HFFc6 (cell line): Measurements from ENCODE around the gene PCED1A. TPM values are rescaled to one million over a fixed set of nuclear protein-coding genes. Genes with fewer than 3 reads are reported as not detected.

Experiments
- DNase-seq: peaks from one replicate; pipeline ENCODE4 v3.0.0-alpha.2; 2018
- H3K27ac Mint-ChIP-seq: 2 replicates; pipeline ENCODE4 v1.8.0; 2020; ENCODE audit warnings: mild to moderate bottlenecking, mixed read lengths
- H3K27me3 Mint-ChIP-seq: 2 replicates; pipeline ENCODE4 v1.8.0; 2021; ENCODE audit warnings: mild to moderate bottlenecking, moderate library complexity, mixed read lengths; ENCODE audit not compliant: insufficient read depth
- H3K36me3 Mint-ChIP-seq: 2 replicates; pipeline ENCODE4 v1.8.0; 2021; ENCODE audit warnings: low read depth, mixed read lengths
- H3K4me1 Mint-ChIP-seq: 2 replicates; pipeline ENCODE4 v1.8.0; 2020; ENCODE audit warnings: low read depth, mixed read lengths
- H3K4me3 Mint-ChIP-seq: 2 replicates; pipeline ENCODE4 v1.8.0; 2020; ENCODE audit warnings: mild to moderate bottlenecking, moderate library complexity, mixed read lengths
- H3K9me3 Mint-ChIP-seq: 2 replicates; pipeline ENCODE4 v1.8.0; 2020; ENCODE audit warnings: mild to moderate bottlenecking, mixed read lengths
- total RNA-seq, 6 experiments: library from RNA; stranded (reverse); fragmentation: NEBNext Ultra II Directional; extraction: Animal tissue kit (Norgen Biotek cat#: 25700); gene quantifications; 2 replicates in 1 of 6; 3 replicates in 5 of 6; pipeline ENCODE4 v1.2.3, GENCODE V29; 2021
- TF ChIP-seq, protein P1 (sequence below): fragments of 200-600 bp; sonication (generic); IDR thresholded peaks from 2 replicates; pipeline ENCODE4 v1.5.0; 2021; ENCODE audit warnings: antibody characterized with exemption, mild to moderate bottlenecking

Gene PCED1A
- total RNA-seq, 6 experiments from 2014 or later, result 22.0 to 24.8 (median 23.8) TPM

GRCh38 chr20:2871661-2872458 lies 31.4 kb upstream of the PCED1A start:
- peaks cover 71% of the 10 kb centered on the region for H3K4me1 Mint-ChIP-seq
- peak overlapping the region; percentile 92 for H3K4me3 Mint-ChIP-seq
- no peak for DNase-seq
- no peaks in the 10 kb centered on the region; the same call in 1 of the 2 replicates for H3K27me3 Mint-ChIP-seq
- no peaks in the 10 kb centered on the region for H3K9me3 Mint-ChIP-seq
- 0 out of 2 replicates have a peak, but pooled peaks cover 3% of the 10 kb centered on the region for H3K36me3 Mint-ChIP-seq
- no peak overlapping the region for H3K27ac Mint-ChIP-seq
- TF ChIP-seq, protein P1, sequence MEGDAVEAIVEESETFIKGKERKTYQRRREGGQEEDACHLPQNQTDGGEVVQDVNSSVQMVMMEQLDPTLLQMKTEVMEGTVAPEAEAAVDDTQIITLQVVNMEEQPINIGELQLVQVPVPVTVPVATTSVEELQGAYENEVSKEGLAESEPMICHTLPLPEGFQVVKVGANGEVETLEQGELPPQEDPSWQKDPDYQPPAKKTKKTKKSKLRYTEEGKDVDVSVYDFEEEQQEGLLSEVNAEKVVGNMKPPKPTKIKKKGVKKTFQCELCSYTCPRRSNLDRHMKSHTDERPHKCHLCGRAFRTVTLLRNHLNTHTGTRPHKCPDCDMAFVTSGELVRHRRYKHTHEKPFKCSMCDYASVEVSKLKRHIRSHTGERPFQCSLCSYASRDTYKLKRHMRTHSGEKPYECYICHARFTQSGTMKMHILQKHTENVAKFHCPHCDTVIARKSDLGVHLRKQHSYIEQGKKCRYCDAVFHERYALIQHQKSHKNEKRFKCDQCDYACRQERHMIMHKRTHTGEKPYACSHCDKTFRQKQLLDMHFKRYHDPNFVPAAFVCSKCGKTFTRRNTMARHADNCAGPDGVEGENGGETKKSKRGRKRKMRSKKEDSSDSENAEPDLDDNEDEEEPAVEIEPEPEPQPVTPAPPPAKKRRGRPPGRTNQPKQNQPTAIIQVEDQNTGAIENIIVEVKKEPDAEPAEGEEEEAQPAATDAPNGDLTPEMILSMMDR, result no peak

GRCh38 chr20:2871111-2871465 lies 30.6 kb upstream of the PCED1A start:
- peak overlapping the region; percentile 78 for H3K27ac Mint-ChIP-seq
- no peaks in the 10 kb centered on the region for H3K36me3 Mint-ChIP-seq
- no peak for DNase-seq
- TF ChIP-seq, protein P1, result no peak
- H3K4me3 Mint-ChIP-seq, result peak overlapping the region; percentile 33; the same call in 1 of the 2 replicates
- no peaks in the 10 kb centered on the region; the same call in 1 of the 2 replicates for H3K27me3 Mint-ChIP-seq
- no peaks in the 10 kb centered on the region for H3K9me3 Mint-ChIP-seq
- H3K4me1 Mint-ChIP-seq, result peaks cover 64% of the 10 kb centered on the region

DNA sequence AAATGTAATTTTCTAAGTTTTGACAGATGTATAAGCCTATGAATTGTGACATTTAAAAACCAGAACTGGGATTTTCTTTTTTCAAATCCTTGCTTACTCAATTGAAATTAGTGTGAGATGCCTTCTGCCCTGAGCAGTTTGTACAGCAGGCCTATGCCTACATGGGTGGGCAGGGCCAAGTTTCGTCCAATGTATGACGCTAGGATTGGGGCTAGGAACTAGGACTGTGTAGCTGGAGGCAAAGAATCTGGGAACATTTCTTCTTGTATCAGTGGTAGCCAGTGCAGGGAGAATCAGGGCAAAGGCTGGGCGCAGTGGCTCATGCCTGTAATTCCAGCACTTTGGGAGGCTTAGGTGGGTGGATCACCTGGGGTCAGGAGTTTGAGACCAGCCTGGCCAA lies 28.9 kb upstream of the PCED1A start:
- DNase-seq, result no peak
- H3K4me3 Mint-ChIP-seq, result no peak overlapping the region

DNA sequence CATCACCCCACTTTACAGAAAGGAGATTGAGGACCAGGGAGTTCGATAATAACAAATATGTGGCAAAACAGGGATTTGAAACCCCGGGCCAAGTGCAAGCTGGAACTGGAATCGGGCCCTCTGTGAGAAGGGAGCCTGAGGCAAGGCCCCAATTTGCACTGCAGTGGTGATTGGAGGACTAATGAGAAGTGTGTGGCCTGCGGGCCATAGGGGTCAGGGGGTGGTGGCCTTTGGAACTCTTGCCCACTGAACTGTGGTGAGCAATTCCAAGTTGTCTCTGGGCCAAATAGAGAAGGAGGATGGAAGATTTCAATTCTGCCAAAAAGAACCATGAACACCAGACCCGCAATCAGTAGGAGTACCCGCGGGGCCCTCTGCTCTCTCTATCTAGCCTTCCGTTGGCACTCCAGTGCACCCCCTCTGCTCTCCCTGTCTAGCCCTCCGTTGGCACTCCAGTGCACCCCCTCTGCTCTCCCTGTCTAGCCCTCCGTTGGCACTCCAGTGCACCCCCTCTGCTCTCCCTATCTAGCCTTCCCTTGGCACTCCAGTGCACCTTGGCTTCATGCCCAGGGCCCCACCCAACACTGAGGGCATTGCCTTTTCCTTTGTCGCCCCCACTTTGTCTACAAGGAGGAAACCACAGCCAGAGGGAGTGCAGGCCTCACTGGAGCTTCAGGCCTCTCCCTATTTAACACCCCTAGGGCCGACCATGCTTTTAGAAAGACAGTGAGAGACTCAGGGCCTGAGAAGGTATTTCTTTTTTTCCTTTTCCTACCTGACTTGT lies 26.8 kb upstream of the PCED1A start:
- no peak overlapping the region for H3K27ac Mint-ChIP-seq
- no peaks in the 10 kb centered on the region for H3K9me3 Mint-ChIP-seq
- H3K27me3 Mint-ChIP-seq, result no peaks in the 10 kb centered on the region; the same call in 1 of the 2 replicates
- TF ChIP-seq, protein P1, result no peak
- H3K36me3 Mint-ChIP-seq, result no peaks in the 10 kb centered on the region
- no peak for DNase-seq
- H3K4me3 Mint-ChIP-seq, result no peak overlapping the region
- H3K4me1 Mint-ChIP-seq, result peaks cover 38% of the 10 kb centered on the region

More for the DNA sequence above, 28.9 kb upstream of the PCED1A start:
- Mint-ChIP-seq H3K27ac (no peak overlapping the region), H3K27me3 (no peaks in the 10 kb centered on the region; the same call in 1 of the 2 replicates), H3K36me3 (no peaks in the 10 kb centered on the region), H3K4me1 (peaks cover 47% of the 10 kb centered on the region), H3K9me3 (no peaks in the 10 kb centered on the region)
- TF ChIP-seq, protein P1, result no peak

DNA sequence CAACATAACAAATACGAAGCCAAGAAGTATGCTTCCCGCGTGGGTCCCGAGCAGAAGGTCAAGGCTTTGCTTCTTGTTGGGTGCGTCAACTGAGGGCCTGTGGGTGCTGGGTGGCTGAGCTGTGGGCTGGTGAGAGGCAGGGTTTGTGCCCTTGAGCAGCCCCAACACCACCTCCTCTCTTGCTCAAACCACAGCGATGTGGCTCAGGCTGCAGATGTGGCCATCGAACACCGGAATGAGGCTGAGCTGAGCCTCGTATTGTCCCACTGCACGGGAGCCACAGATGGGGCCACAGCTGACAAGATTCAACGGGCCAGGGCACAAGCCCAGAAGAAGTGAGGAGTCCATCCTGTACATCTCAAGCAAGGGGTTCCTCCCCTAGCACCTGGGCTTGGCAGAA lies 25.8 kb upstream of the PCED1A start:
- DNase-seq, result no peak
- H3K4me1 Mint-ChIP-seq, result peaks cover 31% of the 10 kb centered on the region
- H3K27me3 Mint-ChIP-seq, result peaks cover 3% of the 10 kb centered on the region; the same call in 1 of the 2 replicates
- H3K9me3 Mint-ChIP-seq, result no peaks in the 10 kb centered on the region
- H3K4me3 Mint-ChIP-seq, result no peak overlapping the region
- 0 out of 2 replicates have a peak, but pooled peaks cover 2% of the 10 kb centered on the region for H3K36me3 Mint-ChIP-seq
- no peak overlapping the region for H3K27ac Mint-ChIP-seq
- TF ChIP-seq, protein P1, result no peak
